COR-L47 (cell line): ENCODE measurements around the gene VGLL3.
"Not testable (repeated sequence)": the region's sequence is repeated elsewhere in the genome, so short reads cannot be mapped to it uniquely, and the experiment has no call there.

ENCODE experiments used
- DNase-seq: peaks from one replicate; lab custom pipeline; 2025; lab: John Stamatoyannopoulos, UW

Gene VGLL3

DNA sequence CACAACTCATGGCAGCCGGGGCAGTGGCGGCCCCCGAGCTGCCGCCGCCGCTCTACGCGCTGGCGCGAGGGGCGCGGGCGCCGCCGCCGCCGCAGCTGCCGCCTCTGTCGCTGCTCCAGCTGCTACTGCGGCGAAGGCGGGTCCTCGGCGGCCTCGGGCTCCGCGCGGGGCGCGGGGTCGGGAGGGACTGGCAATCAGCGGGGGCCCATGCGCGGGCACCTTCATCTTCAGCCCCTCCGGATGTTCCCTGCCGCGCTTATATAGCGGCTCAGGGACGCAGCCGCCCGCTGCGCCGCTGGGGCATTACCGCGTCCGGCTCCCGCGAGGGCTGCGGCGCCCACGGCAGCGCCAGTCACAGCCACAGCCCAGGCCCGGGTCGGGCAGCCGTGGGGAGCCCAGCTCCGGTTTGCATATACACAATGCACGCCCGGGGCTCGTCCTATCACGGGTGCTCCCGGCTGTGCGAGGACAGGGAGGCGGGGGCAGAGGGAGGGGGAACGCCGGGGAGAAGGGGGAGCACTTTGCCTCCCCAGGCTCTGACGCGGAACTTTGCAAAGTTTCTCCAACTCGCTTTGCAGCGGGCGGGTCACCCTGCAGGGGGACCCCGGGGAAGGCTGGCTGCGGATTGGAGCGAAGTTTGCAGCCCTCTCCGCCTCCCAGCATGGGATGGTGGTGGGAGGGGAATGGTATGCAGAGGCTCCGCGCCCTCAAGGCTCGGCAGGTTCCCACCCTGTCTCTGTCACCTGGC, at the start of gene VGLL3:
TSS of gene VGLL3 (minus strand) at position 416 of the 748 bp plus-strand sequence. CDS start at position 10, 406 bp downstream.
- DNase-seq = peak; percentile 22

- DNase-seq = no peak
These were observed 46.7 kb upstream of the VGLL3 start for GRCh38 chr3:87037652-87038051.

GRCh38 chr3:87036671-87037070, 45.7 kb upstream of the VGLL3 start:
- DNase-seq = no peak

DNA sequence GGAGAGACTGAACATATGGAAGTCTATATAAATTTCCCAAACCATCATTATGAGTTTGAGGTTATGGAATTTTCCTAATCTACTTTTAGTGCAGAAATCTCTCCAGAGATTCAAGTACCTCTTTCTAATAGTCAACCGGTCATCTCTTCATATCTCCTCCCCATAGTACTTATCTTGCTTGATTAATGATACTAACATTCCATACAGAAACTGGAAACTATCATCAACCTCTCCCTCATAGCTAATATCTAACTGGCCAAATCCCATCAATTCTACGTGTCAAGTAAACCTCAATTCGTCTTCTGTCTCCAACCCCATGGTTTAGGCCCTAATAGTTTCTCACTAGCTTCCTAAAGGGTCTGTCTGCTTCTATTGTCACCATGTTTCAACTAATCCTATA, 44.4 kb upstream of the VGLL3 start:
- DNase-seq = no peak

- no peak for DNase-seq
These were observed 42.3 kb upstream of the VGLL3 start for GRCh38 chr3:87033205-87033604.

GRCh38 chr3:87025661-87026645, 35.0 kb upstream of the VGLL3 start:
- DNase-seq = no peak

GRCh38 chr3:87017370-87017769, 26.4 kb upstream of the VGLL3 start:
- not testable (repeated sequence) for DNase-seq

DNA sequence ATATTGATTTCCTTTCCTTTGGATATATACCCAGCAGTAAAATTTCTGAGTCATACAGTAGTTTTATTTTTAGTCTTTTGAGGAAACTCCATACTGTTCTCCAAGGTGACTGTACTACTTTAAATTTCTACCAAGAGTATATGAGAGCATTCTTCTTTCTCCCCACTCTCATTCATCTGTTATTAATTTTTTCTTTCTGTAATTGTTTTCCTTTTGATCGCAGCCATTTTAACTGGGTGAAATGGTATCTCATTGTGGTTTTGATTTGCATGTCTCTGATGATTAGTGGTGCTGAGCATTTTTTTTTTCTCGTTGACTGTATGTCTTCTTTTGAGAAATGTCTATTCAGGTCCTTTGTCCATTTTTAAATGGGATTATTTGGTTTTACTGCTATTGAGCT, 18.3 kb upstream of the VGLL3 start:
- DNase-seq = no peak

- no peak for DNase-seq
These were observed 16.0 kb upstream of the VGLL3 start for GRCh38 chr3:87006844-87007439.

GRCh38 chr3:87004883-87005282, 13.9 kb upstream of the VGLL3 start:
- DNase-seq = no peak

GRCh38 chr3:87002346-87002745, 11.4 kb upstream of the VGLL3 start:
- no peak for DNase-seq

- no peak for DNase-seq
These were observed 10.6 kb upstream of the VGLL3 start for GRCh38 chr3:87001473-87002098.

GRCh38 chr3:87000940-87001339, 10.0 kb upstream of the VGLL3 start:
- no peak for DNase-seq

- no peak for DNase-seq
These were observed 7.6 kb upstream of the VGLL3 start for GRCh38 chr3:86998569-86998968.

DNA sequence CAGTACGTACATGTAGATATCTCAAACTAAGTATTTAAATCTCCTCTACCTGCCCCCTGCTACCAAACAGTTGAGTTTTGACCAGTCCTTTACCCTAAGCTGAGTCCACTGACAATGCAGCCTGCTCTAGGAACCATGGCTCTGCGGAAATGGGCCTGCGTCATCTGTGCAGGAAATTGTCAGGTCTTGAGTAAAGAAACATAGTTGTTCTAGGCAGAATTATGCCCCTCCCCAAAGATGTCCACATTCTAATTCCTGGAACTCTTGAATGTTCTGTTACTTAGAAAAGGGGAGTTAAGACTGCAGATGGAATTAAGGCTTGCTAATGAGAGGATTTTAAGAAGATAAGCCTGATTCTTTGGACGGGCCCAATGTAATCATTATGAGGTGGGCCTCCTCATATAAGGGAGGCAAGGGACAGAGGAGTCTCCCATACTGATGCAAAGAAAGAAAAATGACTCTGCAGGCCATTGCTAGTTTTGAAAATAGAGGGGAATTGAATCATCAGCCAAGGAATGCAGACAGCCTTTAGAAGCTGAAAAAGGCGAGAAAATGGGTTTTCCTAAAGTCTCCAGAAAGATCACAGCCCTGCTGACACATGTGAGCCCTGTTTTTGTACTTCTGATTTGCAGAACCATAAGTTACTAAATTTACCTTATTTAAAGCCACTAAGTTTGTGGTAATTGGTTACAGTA, 5.5 kb upstream of the VGLL3 start:
- no peak for DNase-seq

DNA sequence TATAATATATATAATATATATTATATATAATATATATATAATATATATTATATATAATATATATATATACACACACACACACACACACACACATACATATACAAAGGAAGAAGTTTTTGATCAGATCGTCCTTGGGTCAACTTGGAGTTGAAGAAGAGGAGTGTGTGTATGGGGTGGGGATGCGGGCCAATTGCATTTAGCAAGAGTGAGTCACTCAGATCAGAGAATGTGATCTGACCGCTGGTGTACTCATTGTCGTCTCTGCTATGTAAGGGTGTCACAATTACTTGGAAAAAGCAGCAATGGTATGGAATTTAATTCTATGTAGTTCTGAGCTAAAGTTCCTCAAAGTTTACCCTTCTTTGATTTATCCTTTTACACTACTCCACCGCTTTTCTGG, 4.6 kb upstream of the VGLL3 start:
- DNase-seq = no peak

GRCh38 chr3:86993704-86994103, 2.8 kb upstream of the VGLL3 start:
- no peak for DNase-seq

GRCh38 chr3:86991840-86992435, 989 bp upstream of the VGLL3 start:
- DNase-seq = no peak

DNA sequence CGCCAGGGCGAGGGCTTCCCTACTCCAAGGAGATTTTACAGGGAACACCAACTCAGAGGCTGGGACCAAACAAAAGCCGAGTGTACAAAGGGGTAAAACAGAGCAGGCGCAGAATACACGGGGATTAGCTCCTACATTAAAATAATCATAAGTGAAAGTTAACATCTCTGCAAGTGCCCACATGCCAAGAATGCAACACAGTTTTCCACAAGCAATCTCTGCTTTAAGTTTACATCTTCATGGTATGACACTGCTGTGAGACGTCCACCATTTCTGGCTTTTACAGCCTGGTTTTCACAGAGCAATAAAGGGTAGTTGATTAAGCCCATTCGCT, 500 bp upstream of the VGLL3 start:
- no peak for DNase-seq

DNA sequence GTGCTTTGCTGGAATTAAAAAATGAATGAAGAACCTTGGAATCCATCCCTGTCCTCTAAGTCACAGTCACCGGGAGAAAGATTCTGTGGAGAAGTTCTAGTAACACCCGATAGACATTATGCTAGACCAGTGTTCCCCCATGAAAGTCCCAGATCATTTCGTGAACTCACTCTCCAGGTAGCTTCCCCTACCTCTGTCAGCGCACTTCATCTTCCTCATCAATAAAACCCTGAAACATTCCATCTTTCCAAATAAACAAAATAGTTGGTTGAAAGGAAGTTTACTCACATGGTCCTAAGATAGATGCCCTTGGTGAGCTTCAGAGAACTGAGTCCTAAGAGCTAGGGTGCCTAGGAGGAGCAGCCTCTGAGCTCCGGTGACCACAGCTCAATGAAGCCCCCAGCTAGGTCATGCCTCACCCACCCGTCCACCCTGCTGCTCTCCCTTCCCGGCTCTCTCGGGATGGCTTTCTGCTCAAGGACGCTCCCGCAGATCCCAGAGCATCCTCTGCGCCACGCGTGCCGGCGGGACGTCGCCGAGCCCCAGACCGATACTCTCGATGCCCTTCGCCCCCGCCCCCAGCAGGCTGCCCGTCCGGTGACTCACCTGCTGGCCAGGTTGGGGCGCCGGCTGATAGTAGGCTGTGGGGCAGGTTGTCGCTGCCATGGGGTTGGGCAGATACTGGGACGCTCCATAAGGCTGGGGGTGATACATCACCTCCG, 776 bp downstream of the VGLL3 start:
- no peak for DNase-seq

GRCh38 chr3:86989611-86990010, 1.3 kb downstream of the VGLL3 start:
- DNase-seq = no peak
